Stimulated activated CD4-positive, alpha-beta T cell treated with anti-CD3 and anti-CD28 coated beads, Interleukin-1b, Interleukin-23, amount 100 ng/mL, for 48 hours (primary cell): ENCODE results near the gene ALDH3A2.
"Not testable (repeated sequence)": the region's sequence is repeated elsewhere in the genome, so short reads cannot be mapped to it uniquely, and the experiment has no call there.

Experiments used
- DNase-seq: peaks from one replicate; pipeline ENCODE4 v3.0.0-alpha.2; 2020

The ALDH3A2 gene

DNA sequence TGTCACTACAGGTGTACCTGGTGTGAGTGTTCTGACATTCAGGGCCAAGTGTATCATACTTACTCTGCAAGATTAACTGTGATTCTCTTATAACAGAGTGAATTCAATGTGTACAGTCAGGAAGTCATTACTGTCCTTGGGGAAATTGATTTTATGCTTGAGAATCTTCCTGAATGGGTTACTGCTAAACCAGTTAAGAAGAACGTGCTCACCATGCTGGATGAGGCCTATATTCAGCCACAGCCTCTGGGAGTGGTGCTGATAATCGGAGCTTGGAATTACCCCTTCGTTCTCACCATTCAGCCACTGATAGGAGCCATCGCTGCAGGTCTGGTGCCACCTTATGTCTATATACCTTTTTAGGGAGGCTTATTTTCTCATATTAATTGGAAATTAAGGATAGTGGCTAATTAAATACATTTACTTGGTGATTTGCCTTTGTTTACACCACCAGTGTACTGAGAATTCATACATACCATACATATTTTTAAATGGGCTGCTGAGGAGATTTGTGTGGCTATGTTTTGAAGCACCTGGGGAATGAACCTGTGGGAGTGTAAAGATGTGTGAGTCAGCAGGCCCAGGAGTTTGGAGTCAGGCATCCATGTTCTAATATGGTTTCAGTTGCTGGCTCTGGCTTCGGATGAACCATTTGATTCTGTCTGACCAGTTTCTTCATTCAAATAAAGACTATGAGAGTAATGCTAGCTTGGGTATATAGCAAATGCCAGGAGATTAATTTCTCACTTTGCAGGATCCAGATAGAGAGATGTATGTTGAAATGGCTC lies 3.1 kb downstream of the ALDH3A2 start:
- no peak for DNase-seq

DNA sequence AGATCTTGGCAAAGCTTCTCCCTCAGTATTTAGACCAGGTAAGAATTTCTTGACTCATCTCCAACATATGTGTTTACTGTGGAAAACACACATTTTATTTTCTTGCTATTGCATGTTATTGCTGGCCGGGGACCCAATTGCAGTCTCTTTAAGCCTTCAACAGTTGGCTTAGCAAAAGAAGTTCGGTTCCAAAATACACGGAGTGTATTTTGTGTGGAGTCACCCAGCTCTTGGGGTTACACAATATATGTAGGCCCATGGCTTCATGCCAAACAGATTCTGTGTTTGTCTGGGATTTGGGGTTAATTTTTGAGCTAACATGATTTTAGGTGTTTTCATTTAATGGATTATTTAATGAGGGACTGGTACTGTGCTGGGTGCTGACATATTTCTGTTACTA lies 4.0 kb downstream of the ALDH3A2 start:
- DNase-seq, result no peak

DNA sequence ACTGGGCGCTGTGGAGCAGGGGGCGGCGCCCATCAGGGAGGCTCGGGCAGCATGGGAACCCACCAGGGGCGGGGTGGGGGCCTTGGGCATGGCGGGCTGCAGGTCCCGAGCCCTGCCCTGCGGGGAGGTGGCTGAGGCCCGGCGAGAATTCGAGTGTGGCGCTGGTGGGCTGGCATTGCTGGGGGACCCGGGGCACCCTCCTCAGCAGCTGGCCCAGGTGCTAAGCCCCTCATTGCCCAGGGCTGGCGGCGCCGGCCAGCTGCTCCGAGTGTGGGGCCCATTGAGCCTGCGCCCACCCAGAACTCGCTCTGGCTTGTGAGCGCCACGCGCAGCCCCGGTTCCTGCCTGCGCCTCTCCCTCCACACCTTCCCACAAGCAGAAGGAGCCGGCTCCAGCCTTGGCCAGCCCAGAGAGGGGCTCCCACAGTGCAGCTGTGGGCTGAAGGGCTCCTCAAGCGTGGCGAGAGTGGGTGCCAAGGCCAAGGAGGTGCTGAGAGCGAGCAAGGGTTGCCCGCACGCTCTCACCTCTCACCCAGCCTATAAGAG lies 5.9 kb downstream of the ALDH3A2 start:
- DNase-seq, result no peak

DNA sequence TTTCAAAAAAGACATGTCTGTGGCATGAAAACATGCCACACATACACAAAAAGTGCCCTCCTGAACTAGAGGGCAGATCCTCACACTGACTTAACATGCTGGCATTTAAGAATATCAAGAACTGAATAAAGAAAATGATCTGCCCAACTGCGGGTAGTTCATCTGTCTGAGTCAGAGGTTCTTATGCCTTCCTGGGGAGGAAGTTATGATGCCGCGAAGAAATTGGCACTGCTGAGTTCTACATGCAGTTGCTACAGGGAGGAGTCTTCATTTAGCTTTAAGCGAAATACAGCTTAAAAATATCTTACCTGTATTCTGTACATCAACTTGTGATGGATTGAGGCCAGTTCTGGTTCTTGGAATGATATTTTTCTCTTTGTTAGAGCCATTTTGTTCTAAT lies 6.3 kb downstream of the ALDH3A2 start:
- no peak for DNase-seq

DNA sequence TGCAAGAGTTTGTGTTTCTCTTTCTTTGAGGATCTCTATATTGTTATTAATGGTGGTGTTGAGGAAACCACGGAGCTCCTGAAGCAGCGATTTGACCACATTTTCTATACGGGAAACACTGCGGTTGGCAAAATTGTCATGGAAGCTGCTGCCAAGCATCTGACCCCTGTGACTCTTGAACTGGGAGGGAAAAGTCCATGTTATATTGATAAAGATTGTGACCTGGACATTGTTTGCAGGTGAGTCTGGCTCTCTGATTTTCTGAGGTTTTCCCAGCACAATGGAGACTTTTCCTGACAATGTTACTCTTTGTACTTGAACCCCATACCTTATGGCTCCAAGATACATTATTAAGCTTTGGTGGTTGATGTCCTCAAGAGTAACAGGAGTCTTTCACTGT lies 7.8 kb downstream of the ALDH3A2 start:
- DNase-seq, result no peak

DNA sequence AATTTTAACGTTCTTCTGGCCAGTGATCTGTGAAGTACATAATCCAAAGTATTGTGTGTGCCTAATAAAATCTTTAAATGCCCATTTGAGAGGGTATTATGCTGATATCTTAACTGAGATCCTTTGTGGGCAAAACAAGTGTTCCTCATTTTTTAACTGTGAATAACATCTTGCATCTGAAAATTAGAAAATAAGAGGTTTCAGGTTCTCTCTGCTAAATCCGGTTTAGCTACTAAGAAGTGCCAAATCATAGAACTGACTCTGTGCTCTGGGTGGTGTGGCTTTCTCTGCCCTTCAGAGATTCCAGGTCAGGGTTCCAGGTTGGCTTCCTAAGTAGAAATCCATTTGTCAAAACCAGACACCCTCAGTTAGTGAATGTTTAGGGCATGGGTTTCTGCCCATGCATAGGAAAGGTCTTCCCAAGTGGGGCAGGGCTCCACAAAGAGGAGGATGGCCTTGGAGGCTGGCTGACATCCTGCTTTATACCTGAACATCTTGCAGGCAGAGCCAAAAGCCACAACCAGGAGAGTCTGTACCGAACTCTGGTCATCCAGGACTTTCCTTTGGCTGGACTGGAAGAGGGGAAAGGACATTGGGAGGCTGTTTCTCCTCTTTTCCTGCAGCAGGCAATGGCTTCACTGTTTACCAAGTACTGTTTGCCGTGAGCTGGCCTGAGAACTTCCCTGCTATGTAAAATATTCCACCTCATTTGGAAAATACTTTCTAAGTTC lies 8.5 kb downstream of the ALDH3A2 start:
- no peak for DNase-seq

DNA sequence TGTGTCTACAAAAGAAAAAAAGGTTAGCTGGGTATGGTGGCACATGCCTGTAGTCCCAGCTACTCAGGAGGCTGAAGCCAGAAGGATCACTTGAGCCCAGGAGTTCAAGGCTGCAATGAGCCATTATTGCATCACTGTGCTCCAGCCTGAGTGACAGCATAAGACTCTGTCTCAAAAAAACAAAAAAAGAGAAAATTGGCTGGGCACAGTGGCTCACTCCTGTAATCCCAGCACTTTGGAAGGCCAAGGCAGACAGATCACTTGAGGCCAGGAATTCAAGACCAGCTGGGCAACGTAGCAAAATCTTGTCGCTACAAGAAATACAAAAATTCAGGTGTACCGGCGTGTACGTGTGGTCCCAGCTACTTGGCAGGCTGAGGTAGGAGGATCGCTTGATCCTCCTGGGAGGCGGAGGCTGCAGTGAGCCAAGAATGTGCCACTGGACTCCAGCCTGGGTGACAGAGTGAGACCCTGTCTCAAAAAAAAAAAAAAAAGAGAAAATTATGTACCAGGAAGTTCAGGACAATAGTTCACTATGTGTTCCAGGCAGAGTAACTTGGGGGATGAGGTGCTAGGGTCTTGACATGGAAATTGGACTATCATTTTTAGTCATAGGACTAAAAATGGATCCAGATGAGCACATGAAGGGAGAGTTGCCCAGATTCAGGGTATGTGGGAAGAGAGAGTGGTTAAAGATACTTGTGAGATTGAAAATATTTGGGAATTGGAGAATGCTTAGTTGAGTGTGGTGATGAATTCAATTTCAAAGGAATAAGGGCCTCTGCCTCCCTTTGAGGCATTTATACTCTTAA lies 11.0 kb downstream of the ALDH3A2 start:
- DNase-seq, result no peak

DNA sequence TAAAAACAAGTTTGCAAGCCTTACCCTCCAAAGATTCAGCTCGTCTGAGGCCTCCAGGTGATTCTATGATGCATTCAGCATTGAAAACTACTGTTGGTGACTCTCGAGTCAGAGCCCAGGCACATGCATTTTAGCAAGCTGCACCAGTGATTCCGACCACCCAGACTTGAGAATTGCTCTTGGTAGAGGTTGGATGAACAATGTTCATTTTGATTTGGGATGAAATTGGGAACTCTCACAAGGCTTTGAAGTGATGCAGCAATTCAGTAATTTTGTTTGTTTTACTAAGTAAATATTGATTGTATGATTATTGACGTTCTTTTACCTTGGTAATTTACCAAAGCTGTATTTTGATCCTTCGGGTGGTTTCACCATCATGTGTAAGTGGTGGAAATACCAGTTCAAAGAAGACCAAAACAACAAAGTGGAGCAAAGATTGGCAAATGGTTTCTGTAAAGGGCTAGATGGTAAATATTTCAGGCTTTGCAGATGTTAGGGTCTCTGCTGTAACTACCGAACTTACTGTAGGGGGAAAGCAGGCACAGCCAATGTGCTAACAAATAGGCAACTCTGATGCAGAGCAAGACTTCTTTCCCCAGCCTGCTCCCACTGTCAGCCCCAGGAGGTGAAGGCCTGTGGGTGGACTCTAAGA lies 11.8 kb downstream of the ALDH3A2 start:
- DNase-seq, result no peak

DNA sequence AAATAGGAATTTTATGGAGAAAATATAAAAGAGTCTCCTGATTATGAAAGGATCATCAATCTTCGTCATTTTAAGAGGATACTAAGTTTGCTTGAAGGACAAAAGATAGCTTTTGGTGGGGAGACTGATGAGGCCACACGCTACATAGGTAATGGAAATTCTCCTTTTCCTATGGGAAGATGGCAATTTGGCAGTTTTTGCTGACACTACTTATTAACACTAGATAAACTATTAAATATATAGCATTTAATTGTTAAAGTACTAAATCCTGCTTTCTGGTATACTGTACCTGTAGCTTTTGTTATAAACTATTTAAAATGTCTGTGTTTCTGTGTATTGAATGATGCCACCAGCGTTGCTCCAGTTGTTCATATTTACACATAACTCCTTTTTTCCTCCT lies 12.6 kb downstream of the ALDH3A2 start:
- DNase-seq, result no peak

DNA sequence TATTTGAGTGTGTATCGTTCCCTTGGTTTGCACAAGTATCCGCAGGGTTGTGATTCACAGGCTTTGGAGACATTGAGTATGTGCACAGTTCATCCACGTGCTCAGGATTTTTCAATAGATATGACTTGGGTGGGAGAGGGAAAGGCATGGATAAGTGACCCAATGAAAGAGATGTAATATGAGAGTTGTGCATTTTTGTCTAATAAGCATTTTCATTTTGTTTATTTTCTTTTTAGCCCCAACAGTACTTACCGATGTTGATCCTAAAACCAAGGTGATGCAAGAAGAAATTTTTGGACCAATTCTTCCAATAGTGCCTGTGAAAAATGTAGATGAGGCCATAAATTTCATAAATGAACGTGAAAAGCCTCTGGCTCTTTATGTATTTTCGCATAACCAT lies 14.5 kb downstream of the ALDH3A2 start:
- DNase-seq, result no peak

DNA sequence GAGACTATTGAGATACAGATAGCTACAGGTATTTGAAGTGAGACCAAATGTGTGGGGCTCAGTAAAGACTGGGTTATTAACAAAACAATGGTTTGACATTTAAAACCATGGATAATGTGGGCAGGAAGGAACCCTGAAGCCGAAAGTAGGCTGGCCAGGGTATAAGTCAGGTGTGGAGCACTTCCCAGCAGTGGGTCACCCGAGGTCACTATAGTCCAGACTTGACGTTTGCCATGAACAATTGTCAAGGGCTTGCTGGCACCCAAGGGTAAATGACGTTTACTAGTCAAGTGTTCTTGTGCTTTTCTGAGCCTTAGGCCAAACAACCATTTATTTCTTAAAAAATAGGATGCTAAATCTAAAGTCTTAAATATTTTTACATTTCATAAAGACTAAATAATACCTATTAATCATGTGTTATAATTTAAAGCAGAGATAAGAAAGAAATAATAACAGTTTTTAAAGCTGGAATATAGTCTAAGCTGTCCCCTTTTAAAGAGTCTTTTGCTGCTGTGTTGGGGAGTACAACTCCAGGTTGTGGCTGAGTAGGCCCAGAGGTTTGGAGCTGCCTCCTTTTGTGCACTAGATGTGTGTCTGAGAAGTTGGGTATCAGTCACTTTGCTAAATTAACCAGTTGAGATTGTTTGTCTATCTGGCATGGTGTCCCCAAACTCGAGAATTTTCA lies 15.7 kb downstream of the ALDH3A2 start:
- no peak for DNase-seq

DNA sequence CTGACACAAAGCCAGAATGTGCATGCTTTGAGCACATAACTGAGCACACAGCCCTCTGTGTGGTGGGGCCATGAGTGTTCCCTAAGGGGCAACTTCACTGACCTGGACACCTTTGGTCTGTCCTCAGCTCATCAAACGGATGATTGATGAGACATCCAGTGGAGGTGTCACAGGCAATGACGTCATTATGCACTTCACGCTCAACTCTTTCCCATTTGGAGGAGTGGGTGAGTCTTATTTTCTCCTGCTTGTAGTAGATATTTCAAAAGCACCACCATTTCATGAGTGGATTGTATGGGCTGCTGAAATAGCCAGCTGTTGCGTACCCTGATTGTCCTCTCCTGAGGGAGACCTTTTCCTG lies 16.2 kb downstream of the ALDH3A2 start:
- no peak for DNase-seq

DNA sequence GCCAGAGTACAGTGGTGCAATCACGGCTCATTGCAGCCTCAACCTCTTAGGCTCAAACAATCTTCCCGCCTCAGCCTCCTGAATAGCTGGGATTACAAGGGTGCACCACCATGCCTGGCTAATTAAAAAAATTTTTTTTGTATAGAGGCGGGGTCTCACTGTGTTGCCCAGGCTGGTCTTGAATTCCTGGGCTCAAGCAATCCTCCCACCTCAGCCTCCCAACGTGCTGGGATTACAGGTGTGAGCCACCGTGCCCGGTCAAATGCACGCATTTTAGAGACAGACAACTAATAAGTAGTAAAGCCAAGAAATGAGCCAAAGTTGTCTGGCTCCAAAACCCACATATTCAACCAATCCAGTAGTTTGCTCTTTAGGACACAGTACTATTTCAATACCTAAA lies 21.1 kb downstream of the ALDH3A2 start:
- DNase-seq, result not testable (repeated sequence)

DNA sequence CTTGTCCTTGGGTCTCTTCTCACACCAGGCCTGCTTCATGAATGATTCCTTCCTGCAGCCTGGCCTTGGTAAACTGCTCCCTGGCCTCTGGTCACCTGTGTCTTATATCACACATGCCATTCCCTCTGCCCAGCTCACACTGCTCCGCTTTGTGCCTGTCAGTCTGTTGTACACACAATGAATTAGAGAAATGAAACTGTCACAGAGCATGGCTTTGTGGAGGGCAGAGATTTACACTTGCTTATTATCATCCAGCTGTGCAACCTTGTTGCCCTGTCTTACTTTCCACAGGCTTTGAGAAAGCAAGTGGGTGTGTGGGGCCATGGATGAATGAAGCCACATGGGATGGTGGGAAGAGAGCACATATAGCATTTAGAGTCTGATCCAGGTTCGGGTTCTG lies 22.4 kb downstream of the ALDH3A2 start:
- DNase-seq, result no peak

DNA sequence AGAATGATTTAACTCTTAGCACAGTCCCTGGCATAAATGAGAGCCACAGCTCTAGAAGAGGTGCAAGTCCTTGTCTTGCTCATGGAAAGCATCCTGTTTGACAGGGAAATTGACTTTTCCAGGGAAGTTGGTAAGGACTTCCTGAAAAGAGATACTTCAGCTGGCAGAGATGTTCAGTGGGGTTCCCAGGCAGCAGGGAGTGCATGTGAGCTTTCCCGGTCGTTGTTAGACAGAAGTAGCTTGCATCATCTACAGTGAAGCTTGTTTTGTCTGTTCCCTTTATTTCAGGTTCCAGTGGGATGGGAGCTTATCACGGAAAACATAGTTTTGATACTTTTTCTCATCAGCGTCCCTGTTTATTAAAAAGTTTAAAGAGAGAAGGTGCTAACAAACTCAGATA lies 22.9 kb downstream of the ALDH3A2 start:
- DNase-seq, result no peak

DNA sequence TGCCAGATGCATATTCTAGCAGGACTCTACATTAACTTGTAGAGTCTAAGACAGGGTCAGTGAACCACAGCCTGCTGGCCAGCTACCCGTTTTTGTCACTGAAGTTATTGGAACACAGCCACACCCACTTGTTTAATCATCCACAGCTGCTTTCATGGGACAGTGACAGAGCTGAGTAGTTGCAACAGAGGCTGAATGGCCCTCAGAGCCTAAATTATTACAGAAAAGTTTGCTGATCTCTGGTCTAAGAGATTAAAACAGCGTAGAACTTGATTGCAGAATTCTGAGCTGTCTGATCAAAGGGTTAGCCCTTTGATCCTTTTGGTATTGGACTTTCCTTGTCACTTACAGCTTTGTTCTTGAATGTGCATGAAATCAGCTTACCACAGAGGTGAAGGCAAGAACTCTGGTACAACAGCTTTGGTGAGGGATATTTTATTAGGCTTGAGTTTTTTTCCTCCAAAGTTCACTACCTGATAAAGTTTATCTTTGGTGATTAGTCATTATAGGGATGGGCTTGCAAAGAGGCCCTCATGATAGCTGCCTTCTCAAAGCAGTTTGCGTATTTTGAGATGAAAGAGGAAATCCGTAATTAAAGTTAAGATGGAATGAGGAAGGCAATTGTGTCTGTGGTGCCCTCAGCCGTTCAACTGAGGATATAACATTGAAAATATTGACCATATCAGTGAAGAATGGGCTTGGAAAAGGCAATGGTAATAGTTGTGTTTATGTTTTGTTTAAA lies 23.6 kb downstream of the ALDH3A2 start:
- DNase-seq, result no peak

DNA sequence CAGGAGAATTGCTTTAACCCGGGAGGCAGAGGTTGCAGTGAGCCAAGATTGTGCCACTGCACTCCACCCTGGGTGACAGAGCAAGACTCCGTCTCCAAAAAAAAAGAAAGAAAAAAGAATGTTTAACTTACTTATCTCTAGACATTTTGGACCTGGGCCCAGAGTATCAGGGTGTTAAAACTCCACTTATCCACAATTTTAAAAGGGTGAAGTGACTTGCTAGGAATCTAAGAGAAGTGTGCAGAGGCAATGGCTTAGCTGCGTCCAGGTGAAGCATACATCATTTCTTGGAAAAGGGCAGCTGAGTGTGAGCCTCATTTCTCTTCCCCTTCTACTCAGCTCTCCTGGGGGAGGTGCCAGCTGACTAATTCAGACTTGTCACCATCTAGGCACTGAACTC lies 25.1 kb downstream of the ALDH3A2 start:
- DNase-seq, result no peak

DNA sequence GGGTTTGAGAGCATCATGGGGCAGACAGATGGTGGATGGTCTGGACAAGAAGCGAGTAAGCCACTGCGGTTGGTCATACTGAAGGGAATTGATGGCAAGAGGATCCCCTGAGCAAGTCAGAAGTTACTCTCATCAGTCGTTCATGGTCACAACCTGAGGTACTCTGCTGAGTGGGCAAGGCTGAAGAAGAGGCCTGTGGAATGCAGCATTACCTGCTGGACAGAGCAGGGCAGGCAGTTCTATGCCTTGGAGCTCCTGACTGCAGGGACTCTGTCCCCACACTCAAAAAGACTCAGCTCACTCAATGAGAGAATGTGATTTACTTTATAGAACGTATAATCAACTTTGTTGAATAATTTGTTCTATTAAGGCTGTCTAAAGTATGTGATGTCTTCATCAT lies 28.3 kb downstream of the ALDH3A2 start:
- DNase-seq, result no peak

DNA sequence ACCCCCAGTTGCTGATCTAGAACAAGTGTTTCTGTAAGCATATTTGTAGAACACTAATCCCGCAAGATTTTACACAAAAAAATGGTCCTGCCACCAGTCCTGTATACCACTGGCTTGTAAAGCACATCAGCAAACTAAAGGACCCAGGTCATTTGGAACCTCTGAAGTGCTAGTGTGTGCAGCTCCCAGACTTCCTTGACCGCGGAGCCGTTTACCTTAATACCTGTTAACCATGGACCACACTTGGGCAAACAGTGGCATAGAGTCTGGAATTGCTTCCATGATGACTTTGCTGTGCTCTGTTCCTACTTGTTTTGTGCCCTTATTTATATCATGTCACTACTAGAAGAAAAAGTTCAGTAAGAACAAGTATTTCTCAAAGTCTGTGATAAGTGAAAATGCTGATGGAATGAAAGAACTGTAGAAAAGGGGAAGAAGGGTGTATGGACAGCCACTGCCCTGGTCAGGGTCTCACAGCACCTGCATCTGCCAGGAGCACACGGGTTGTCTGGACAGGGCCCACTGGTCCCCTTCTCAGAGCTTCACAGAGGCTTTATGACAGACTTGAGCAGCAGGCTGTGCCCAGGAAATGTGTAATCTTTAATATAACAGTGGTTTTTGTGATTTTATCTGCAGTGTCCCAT lies 29.3 kb downstream of the ALDH3A2 start:
- DNase-seq, result no peak

DNA sequence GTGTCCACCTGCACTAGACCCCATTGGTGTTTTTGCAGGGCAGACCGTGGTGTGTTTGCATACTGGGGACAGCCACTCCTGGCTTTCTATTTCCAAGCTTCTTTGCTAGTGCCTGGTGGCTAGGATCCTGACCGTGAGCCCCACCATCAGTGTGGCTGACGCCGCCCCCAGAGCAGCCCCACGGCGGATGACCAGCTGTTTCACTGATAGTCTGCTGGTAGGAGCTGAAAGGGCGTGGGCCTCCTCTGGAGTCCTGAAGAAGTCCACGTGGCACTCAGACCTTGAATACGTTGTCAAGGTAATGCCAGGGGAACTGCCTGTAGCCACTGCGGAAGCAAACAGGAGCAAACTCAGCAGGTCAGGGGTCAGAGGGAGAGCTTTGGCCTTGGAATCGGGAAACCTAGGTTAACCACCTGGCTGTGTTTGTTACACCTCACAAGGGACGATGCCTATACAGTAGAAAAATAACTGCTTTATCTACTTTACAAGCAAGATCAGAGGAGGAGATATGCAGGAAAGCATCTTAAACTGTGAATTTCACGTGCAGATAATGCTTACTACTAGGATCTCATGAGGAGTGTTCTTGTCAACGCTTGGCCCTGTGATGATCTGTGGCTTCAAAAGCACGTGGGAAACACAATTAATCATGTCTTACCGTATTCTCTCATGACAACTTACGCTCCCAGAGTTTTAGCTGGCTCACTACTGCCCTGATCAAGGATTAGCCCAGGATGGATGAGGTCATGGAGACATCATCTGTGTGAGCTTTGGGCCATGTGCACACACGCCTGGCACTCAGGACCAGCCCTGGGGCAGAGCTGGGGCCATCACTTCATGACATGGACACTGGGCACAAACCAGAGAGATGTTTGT lies 30.3 kb downstream of the ALDH3A2 start:
- DNase-seq, result no peak
